ENCODE results near the gene GALC. TPM values are rescaled to one million over a fixed set of nuclear protein-coding genes. Genes with fewer than 3 reads are reported as not detected.

Gene GALC
- total RNA-seq, 1 donor from 2014 or later, result 21.2 TPM

- TF ChIP-seq, protein P1, sequence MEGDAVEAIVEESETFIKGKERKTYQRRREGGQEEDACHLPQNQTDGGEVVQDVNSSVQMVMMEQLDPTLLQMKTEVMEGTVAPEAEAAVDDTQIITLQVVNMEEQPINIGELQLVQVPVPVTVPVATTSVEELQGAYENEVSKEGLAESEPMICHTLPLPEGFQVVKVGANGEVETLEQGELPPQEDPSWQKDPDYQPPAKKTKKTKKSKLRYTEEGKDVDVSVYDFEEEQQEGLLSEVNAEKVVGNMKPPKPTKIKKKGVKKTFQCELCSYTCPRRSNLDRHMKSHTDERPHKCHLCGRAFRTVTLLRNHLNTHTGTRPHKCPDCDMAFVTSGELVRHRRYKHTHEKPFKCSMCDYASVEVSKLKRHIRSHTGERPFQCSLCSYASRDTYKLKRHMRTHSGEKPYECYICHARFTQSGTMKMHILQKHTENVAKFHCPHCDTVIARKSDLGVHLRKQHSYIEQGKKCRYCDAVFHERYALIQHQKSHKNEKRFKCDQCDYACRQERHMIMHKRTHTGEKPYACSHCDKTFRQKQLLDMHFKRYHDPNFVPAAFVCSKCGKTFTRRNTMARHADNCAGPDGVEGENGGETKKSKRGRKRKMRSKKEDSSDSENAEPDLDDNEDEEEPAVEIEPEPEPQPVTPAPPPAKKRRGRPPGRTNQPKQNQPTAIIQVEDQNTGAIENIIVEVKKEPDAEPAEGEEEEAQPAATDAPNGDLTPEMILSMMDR (conservative IDR thresholded peaks at IDR 0.05), result no peak
- Mint-ChIP-seq H3K27ac (ENCODE audit: unreplicated experiment) (no peak overlapping the region), H3K4me3 (no peak overlapping the region), H3K9me3 (peaks cover 7% of the 10 kb centered on the region), H3K4me1 (peaks cover 7% of the 10 kb centered on the region), H3K27me3 (ENCODE audit: low read depth) (peaks cover 13% of the 10 kb centered on the region), H3K36me3 (ENCODE audit: low read depth) (no peaks in the 10 kb centered on the region)
- DNase-seq (ENCODE audit: low read depth, low spot score), result no peak
These were observed 41.1 kb upstream of the GALC start for GRCh38 chr14:88034076-88034475.

- Mint-ChIP-seq H3K27ac (ENCODE audit: unreplicated experiment) (no peak overlapping the region), H3K9me3 (peaks cover 7% of the 10 kb centered on the region), H3K4me3 (no peak overlapping the region), H3K4me1 (peaks cover 3% of the 10 kb centered on the region), H3K36me3 (ENCODE audit: low read depth) (no peaks in the 10 kb centered on the region), H3K27me3 (ENCODE audit: low read depth) (peaks cover 5% of the 10 kb centered on the region)
- TF ChIP-seq, protein P1 (conservative IDR thresholded peaks at IDR 0.05), result no peak
- DNase-seq (ENCODE audit: low read depth, low spot score), result no peak
These were observed 39.4 kb upstream of the GALC start for GRCh38 chr14:88032373-88032772.

DNA sequence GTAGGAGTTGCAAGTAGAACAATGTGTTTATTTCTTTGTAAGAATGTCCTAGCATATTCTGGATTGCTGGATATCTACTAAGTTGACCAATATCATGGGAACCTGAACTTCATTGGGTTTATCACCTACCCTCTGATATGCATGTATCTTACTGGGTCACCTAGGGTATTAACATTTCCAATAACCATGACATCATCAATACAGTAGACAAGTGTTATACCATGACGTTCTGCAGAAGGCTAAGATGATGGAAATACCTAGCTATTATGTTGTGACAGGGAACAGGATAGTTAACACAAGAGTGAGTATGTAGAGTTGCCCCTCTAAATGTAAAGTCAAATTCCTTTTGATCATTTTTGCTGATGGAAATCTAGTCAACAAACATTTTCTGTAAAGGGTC, 37.9 kb upstream of the GALC start:
- no peaks in the 10 kb centered on the region for H3K36me3 Mint-ChIP-seq (ENCODE audit: low read depth)
- TF ChIP-seq, protein P1 (conservative IDR thresholded peaks at IDR 0.05), result no peak
- no peak overlapping the region for H3K27ac Mint-ChIP-seq (ENCODE audit: unreplicated experiment)
- no peak for DNase-seq (ENCODE audit: low read depth, low spot score)
- peaks cover 3% of the 10 kb centered on the region for H3K27me3 Mint-ChIP-seq (ENCODE audit: low read depth)
- H3K4me1 Mint-ChIP-seq, result no peaks in the 10 kb centered on the region
- H3K9me3 Mint-ChIP-seq, result peaks cover 7% of the 10 kb centered on the region
- no peak overlapping the region for H3K4me3 Mint-ChIP-seq

- Mint-ChIP-seq H3K9me3 (peaks cover 7% of the 10 kb centered on the region), H3K36me3 (ENCODE audit: low read depth) (no peaks in the 10 kb centered on the region), H3K27ac (ENCODE audit: unreplicated experiment) (no peak overlapping the region), H3K27me3 (ENCODE audit: low read depth) (peaks cover 3% of the 10 kb centered on the region), H3K4me3 (no peak overlapping the region), H3K4me1 (no peaks in the 10 kb centered on the region)
- TF ChIP-seq, protein P1 (conservative IDR thresholded peaks at IDR 0.05), result no peak
- no peak for DNase-seq (ENCODE audit: low read depth, low spot score)
These were observed 37.1 kb upstream of the GALC start for GRCh38 chr14:88030079-88030478.

GRCh38 chr14:88029500-88029899, 36.5 kb upstream of the GALC start:
- H3K36me3 Mint-ChIP-seq (ENCODE audit: low read depth), result no peaks in the 10 kb centered on the region
- TF ChIP-seq, protein P1 (conservative IDR thresholded peaks at IDR 0.05), result no peak
- H3K4me1 Mint-ChIP-seq, result no peaks in the 10 kb centered on the region
- no peak overlapping the region for H3K27ac Mint-ChIP-seq (ENCODE audit: unreplicated experiment)
- no peak overlapping the region for H3K4me3 Mint-ChIP-seq
- DNase-seq (ENCODE audit: low read depth, low spot score), result no peak
- H3K9me3 Mint-ChIP-seq, result peaks cover 7% of the 10 kb centered on the region
- peaks cover 3% of the 10 kb centered on the region for H3K27me3 Mint-ChIP-seq (ENCODE audit: low read depth)

GRCh38 chr14:88026890-88027289, 33.9 kb upstream of the GALC start:
- H3K4me3 Mint-ChIP-seq, result no peak overlapping the region
- H3K4me1 Mint-ChIP-seq, result peaks cover 11% of the 10 kb centered on the region
- H3K36me3 Mint-ChIP-seq (ENCODE audit: low read depth), result no peaks in the 10 kb centered on the region
- peaks cover 2% of the 10 kb centered on the region for H3K9me3 Mint-ChIP-seq
- H3K27ac Mint-ChIP-seq (ENCODE audit: unreplicated experiment), result no peak overlapping the region
- no peaks in the 10 kb centered on the region for H3K27me3 Mint-ChIP-seq (ENCODE audit: low read depth)
- DNase-seq (ENCODE audit: low read depth, low spot score), result no peak
- TF ChIP-seq, protein P1 (conservative IDR thresholded peaks at IDR 0.05), result no peak
